SHP77 treated with DMSO at 0.1 percent for 48 hours (cell line): ENCODE data around the gene SLC4A5.

ENCODE experiments used
- DNase-seq: peaks from one replicate; lab custom pipeline; 2025; lab: John Stamatoyannopoulos, UW

SLC4A5 gene

GRCh38 chr2:74314107-74314506 is 29.1 kb downstream of the SLC4A5 start:
- DNase-seq: no peak

GRCh38 chr2:74313497-74313896 is 29.7 kb downstream of the SLC4A5 start:
- no peak for DNase-seq

- no peak for DNase-seq
Measured at GRCh38 chr2:74312913-74313312, 30.3 kb downstream of the SLC4A5 start.

GRCh38 chr2:74307720-74308119 is 35.5 kb downstream of the SLC4A5 start:
- DNase-seq: no peak

- DNase-seq: no peak
Measured at GRCh38 chr2:74304332-74305148, 38.7 kb downstream of the SLC4A5 start.

- DNase-seq: no peak
Measured at GRCh38 chr2:74302865-74303264, 40.4 kb downstream of the SLC4A5 start.

- no peak for DNase-seq
Measured at GRCh38 chr2:74301262-74301661, 42.0 kb downstream of the SLC4A5 start.

- DNase-seq: no peak
Measured at GRCh38 chr2:74300506-74300905, 42.7 kb downstream of the SLC4A5 start.

- DNase-seq: no peak
Measured at GRCh38 chr2:74297950-74298349, 45.3 kb downstream of the SLC4A5 start.

- DNase-seq: no peak
Measured at GRCh38 chr2:74297391-74297790, 45.8 kb downstream of the SLC4A5 start.

GRCh38 chr2:74293191-74293991 is 49.8 kb downstream of the SLC4A5 start:
- DNase-seq: no peak

- DNase-seq: no peak
Measured at GRCh38 chr2:74292751-74293150, 50.5 kb downstream of the SLC4A5 start.

- DNase-seq: no peak
Measured at GRCh38 chr2:74291886-74292621, 51.2 kb downstream of the SLC4A5 start.

GRCh38 chr2:74291218-74291544 is 52.0 kb downstream of the SLC4A5 start:
- no peak for DNase-seq

- DNase-seq: no peak
Measured at GRCh38 chr2:74290466-74291217, 52.6 kb downstream of the SLC4A5 start.

- no peak for DNase-seq
Measured at GRCh38 chr2:74290066-74290465, 53.1 kb downstream of the SLC4A5 start.

GRCh38 chr2:74286725-74287124 is 56.5 kb downstream of the SLC4A5 start:
- DNase-seq: no peak

GRCh38 chr2:74281141-74281975 is 61.9 kb downstream of the SLC4A5 start:
- no peak for DNase-seq

- DNase-seq: no peak
Measured at GRCh38 chr2:74278694-74279093, 64.5 kb downstream of the SLC4A5 start.

- no peak for DNase-seq
Measured at GRCh38 chr2:74278176-74278575, 65.0 kb downstream of the SLC4A5 start.

- DNase-seq: no peak
Measured at GRCh38 chr2:74275228-74275627, 68.0 kb downstream of the SLC4A5 start.
